ENCODE results near the gene PDE11A. TPM values are rescaled to one million over a fixed set of nuclear protein-coding genes. Genes with fewer than 3 reads are reported as not detected.

The PDE11A gene
- total and polyA plus RNA-seq, 2 of the 13 experiments (the other 11 are each of a cell fraction or from before 2014, with no cell fraction given), result 1.2 to 1.7 TPM

GRCh38 chr2:177598326-177599138, 474.0 kb downstream of the PDE11A start (continued):
- TF ChIP-seq ZNF646 (CRISPR knock-in tag; IDR thresholded peaks at IDR 0.05) (no peak), HNF1A (IDR thresholded peaks at IDR 0.05; ENCODE audit: low read depth) (no peak), HNF1A (CRISPR knock-in tag; IDR thresholded peaks at IDR 0.05; ENCODE audit: borderline replicate concordance) (no peak), GZF1 (CRISPR knock-in tag; IDR thresholded peaks at IDR 0.05) (no peak), HMGXB4 (CRISPR knock-in tag; IDR thresholded peaks at IDR 0.05; ENCODE audit: borderline replicate concordance in 1 of 2, low read depth in 1 of 2) (no peak), CBFB (CRISPR knock-in tag; IDR thresholded peaks at IDR 0.05) (no peak), ZBTB49 (CRISPR knock-in tag; IDR thresholded peaks at IDR 0.05; ENCODE audit: borderline replicate concordance) (no peak), ZMYM4 (CRISPR knock-in tag; IDR thresholded peaks at IDR 0.05) (0 out of 2 replicates have a peak, but pooled peaks have one; percentile 21), EP300 (IDR thresholded peaks at IDR 0.05; ENCODE audit: low read depth in 2 of 2, low read length in 2 of 2) (0 out of 4 replicates have a peak, but pooled peaks of 1 of the 2 experiments have one; percentile 13), EP300 (CRISPR knock-in tag; IDR thresholded peaks at IDR 0.05; ENCODE audit: borderline replicate concordance) (no peak), TEF (CRISPR knock-in tag; IDR thresholded peaks at IDR 0.05) (no peak)
